ENCODE results near the gene KLHL5. TPM values are rescaled to one million over a fixed set of nuclear protein-coding genes. Genes with fewer than 3 reads are reported as not detected.
A peak's percentile ranks its signal among the peaks of the same experiment; 100 is the strongest.

Gene KLHL5
- total RNA-seq, 6 experiments from 2014 or later = 48.0 to 59.3 (median 50.6) TPM

GRCh38 chr4:39044364-39044955 is 17.6 kb upstream of the KLHL5 start:
- Mint-ChIP-seq H3K9me3 (no peaks in the 10 kb centered on the region), H3K27me3 (ENCODE audit: insufficient read depth) (no peaks in the 10 kb centered on the region), H3K4me1 (ENCODE audit: low read depth) (peaks cover 53% of the 10 kb centered on the region), H3K36me3 (ENCODE audit: low read depth) (peaks cover 4% of the 10 kb centered on the region; the same call in 1 of the 2 replicates), H3K4me3 (peak overlapping the region; percentile 81), H3K27ac (peak overlapping the region; percentile 90)
- DNase-seq = peak; percentile 69
- TF ChIP-seq CTCF (IDR thresholded peaks at IDR 0.05) = no peak

- Mint-ChIP-seq H3K4me3 (peak overlapping the region; percentile 99), H3K9me3 (no peaks in the 10 kb centered on the region), H3K27ac (peak overlapping the region; percentile 93), H3K27me3 (ENCODE audit: insufficient read depth) (no peaks in the 10 kb centered on the region), H3K4me1 (ENCODE audit: low read depth) (peaks cover 53% of the 10 kb centered on the region), H3K36me3 (ENCODE audit: low read depth) (peaks cover 4% of the 10 kb centered on the region; the same call in 1 of the 2 replicates)
- TF ChIP-seq CTCF (IDR thresholded peaks at IDR 0.05) = no peak
- DNase-seq = no peak
These were observed 16.8 kb upstream of the KLHL5 start for GRCh38 chr4:39044956-39045826.

- Mint-ChIP-seq H3K4me3 (peak overlapping the region; percentile 99), H3K9me3 (no peaks in the 10 kb centered on the region), H3K36me3 (ENCODE audit: low read depth) (peaks cover 4% of the 10 kb centered on the region; the same call in 1 of the 2 replicates), H3K27ac (peak overlapping the region; percentile 93), H3K27me3 (ENCODE audit: insufficient read depth) (no peaks in the 10 kb centered on the region), H3K4me1 (ENCODE audit: low read depth) (peaks cover 53% of the 10 kb centered on the region)
- no peak for DNase-seq
- TF ChIP-seq CTCF (IDR thresholded peaks at IDR 0.05) = peak; percentile 19
These were observed 16.2 kb upstream of the KLHL5 start for GRCh38 chr4:39045827-39046221.

GRCh38 chr4:39046249-39046648 is 15.8 kb upstream of the KLHL5 start:
- Mint-ChIP-seq H3K4me1 (ENCODE audit: low read depth) (peaks cover 53% of the 10 kb centered on the region), H3K27ac (peak overlapping the region; percentile 93), H3K36me3 (ENCODE audit: low read depth) (peaks cover 4% of the 10 kb centered on the region; the same call in 1 of the 2 replicates), H3K27me3 (ENCODE audit: insufficient read depth) (no peaks in the 10 kb centered on the region), H3K9me3 (no peaks in the 10 kb centered on the region), H3K4me3 (peak overlapping the region; percentile 99)
- DNase-seq = no peak
- TF ChIP-seq CTCF (IDR thresholded peaks at IDR 0.05) = no peak

GRCh38 chr4:39047681-39048080 is 14.4 kb upstream of the KLHL5 start:
- Mint-ChIP-seq H3K27ac (peak overlapping the region; percentile 58; the same call in 1 of the 2 replicates), H3K9me3 (no peaks in the 10 kb centered on the region), H3K4me3 (no peak overlapping the region), H3K27me3 (ENCODE audit: insufficient read depth) (no peaks in the 10 kb centered on the region), H3K4me1 (ENCODE audit: low read depth) (peaks cover 44% of the 10 kb centered on the region), H3K36me3 (ENCODE audit: low read depth) (peaks cover 4% of the 10 kb centered on the region; the same call in 1 of the 2 replicates)
- no peak for TF ChIP-seq CTCF (IDR thresholded peaks at IDR 0.05)
- no peak for DNase-seq

Measured in HFFc6 (cell line).